Inflammatory macrophage treated with lipopolysaccharide for 1 hour (primary cell): ENCODE measurements around the gene SVOPL.
"Not testable (repeated sequence)": the region's sequence is repeated elsewhere in the genome, so short reads cannot be mapped to it uniquely, and the experiment has no call there.

ENCODE experiments used
- DNase-seq, 2 donors: peaks; one replicate each; pipeline ENCODE4 v3.0.0-alpha.2; 2020 to 2022

Gene SVOPL

DNA sequence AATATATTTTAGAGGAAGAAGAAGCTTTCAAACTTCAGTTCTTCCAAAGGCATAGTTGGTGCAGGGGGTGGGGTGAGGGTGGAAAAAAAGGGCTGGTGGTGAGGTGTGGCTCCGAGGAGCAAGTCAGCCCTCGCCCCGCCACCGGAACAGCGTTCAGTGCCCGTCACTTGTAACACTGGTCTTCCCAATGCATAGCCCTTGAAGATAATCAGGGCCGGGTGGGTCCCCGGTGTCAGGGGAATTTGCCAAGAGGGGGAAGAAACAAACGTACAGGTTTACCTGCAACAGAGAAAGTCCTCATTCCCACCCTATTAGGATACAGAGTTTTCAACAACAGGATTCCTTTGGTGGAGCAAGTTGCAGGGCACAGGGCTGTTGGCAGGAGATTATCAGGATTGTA lies 1.5 kb downstream of the SVOPL start:
- DNase-seq: no peak

DNA sequence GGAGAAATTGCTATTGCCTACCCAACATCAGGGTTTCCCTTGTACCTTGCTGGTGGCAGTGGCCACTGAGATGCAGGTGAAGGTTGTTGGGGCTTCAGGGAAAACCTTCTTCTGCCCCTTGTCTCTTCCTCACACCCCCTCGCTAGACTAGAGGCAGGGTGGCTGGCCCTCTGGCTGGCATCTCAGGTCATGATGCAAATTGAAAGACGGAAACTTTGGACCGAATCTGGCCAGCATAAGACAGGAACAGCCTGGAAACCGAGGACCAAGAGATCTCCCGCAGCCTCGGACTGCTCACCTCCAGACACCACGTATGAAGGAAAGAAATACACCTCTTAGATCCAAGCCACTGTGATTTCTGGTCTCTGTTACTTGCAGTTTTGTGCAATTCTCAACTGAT lies 2.9 kb downstream of the SVOPL start:
- DNase-seq: no peak

DNA sequence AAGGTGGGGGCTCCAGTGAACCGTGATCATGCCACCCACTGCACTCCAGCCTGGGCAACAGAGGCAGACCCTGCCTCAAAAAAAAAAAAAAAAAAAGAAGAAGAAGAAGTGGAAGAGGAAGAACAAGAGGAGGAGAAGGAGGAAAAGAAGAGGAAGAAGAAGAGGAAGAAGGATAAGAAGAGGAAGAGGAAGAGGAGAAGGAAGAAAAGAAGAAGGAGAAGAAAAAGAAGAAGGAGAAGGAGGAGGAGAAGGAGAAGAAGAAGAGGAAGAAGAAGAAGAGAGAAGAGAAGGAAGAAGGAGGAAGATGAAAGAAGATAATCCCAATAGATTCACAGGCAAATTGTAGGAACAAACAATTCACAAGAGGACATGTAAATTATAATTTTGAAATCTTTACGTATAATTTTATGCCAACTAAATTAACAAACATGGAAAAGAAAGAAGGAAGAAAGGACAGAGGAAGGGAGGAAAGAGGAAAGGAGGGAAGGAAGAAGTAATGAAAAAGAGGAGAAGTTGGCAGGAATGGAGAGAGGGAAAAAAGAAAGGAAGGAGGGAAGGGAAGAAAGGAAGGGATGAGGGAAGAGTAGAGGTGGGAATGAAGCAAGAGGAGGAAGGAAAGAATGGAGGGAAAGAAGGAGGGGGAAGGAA lies 3.5 kb downstream of the SVOPL start:
- no peak for DNase-seq

DNA sequence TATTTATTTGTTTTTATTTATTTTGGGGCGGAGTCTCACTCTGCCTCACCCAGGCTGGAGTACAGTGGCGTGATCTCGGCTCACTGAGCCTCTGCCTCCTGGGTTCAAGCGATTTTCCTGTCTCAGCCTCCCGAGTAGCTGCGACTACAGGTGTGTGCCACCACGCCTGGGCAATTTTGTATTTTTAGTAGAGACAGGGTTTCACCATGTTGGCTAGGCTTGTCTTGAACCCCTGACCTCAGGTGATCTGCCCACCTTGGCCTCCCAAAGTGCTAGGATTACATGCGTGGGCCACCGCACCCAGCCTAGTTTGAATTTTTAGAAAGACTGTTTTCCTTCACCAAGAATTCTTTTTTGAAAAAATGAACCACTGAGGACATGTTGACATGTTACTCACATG lies 5.4 kb downstream of the SVOPL start:
- not testable (repeated sequence) for DNase-seq

DNA sequence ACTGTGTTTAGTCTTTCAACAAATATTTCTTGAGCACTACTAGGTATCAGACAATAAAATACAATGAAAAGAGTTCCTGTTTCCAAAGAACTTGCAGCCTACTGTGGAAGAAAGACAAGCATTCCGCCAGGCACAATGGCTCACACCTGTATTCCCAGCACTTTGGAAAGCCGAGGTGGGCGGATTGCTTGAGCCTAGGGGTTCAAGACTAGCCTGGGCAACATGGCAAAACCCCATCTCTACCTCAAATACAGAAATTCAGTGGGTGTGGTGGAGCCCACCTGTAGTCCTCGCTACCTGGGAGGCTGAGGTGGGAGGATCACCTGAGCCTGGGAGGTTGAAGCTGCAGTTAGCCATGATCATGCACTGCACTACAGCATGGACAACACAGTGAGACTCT lies 6.1 kb downstream of the SVOPL start:
- DNase-seq: no peak

DNA sequence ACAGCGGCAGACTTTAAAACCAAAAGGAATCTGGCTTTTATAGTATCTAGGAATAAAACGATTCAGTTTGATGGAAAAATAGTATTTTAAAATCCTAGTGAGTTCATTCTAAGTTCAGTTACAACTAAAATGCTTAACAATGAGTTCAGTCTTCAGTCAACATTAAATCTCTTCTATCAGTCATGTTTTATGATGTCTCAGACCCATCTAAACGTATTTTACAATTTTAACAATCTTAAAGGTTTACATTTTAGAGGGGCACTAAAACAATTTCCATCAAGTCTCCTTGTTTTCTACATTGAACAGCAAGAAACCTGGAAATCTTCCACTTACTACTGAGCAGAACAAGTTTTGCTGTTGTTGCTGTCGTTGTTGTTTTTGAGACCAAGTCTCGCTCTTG lies 10.0 kb downstream of the SVOPL start:
- DNase-seq: no peak

DNA sequence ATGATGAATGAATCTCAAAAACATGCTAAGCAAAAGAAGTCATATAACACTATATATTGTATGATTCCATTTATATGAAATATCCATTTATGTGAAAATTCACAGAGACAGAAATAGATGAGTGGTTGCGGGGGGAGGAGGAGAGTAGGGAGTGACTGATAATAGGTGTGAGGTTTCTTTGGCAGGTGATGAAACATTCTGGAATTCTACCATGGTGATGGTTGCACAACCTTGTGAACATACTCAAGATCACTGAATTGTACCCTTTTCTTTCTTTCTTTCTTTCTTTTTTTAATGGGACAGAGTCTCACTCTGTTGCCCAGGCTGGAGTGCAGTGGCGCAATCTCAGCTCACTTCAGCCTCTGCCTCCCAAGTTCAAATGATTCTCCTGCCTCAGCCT lies 10.7 kb downstream of the SVOPL start:
- DNase-seq: no peak

DNA sequence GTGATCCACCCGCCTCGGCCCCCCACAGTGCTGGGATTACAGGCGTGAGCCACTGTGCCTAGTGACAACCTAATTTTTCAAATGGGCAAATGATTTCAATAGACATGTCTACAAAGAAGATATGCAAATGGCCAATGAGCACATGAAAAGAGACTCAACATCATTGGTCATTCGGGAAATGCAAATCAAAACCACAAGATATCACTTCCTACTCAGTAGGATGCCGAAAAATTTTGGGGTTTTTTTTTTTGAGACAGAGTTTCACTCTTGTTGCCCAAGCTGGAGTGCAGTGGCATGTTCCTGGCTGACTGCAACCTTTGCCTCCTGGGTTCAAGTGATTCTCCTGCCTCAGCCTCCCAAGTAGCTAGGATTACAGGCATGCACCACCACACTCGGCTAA lies 13.1 kb downstream of the SVOPL start:
- DNase-seq: peak in 1 of 2 donors; percentile 10

DNA sequence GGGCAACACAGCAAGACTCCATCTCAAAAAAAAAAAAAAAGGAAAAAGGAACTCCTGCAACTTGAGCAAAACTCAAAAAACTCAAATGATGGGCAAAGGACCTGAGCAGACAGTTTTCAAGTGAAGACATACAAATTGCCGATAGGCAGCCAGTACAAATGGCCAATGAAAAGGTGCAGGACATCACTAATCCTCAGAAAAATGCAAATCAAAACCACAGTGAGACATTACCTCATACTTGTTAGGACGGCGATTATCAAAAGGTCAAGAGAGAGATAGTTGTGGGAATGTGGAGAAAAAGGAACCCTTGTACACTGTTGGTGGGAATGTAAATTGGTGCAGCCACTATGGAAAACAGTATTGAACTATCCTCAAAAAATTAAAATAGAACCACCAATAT lies 16.8 kb downstream of the SVOPL start:
- no peak for DNase-seq

DNA sequence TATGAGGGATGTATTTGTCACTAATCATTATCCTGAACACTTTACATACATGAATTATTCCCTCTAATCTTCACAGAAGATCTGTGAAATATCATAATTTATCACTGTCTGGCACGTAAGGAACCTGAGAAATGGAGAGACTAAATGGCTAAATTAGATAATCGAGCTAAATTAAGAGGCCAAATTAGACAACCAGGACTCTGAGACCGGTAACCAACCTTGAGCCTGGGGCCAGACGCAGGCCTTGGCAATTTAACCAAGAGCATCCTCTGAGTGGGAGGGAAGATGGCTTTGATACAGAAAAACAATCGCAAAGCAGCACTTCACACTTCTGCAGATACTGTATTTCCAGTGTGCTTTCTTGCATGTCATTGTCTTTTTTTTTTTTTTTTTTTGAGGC lies 21.4 kb downstream of the SVOPL start:
- DNase-seq: no peak

DNA sequence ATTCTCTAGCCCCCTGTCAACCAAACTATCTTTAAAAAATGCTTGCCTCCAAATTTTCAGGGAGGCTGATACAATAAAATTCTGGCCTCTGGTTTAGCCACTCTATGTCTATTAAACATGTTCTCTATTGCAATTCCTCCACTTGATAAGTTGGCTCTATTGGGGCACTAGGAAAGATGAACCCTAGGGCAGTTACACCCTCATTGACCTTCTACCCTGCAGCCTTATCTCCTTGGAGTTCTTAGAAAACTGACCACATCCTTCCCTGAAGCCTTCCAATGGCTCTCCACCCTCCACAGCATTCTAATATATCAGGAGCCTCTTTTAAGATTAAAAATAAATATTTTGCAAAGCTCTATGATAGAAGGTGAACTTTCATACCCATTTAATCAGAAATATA lies 30.6 kb downstream of the SVOPL start:
- no peak for DNase-seq

DNA sequence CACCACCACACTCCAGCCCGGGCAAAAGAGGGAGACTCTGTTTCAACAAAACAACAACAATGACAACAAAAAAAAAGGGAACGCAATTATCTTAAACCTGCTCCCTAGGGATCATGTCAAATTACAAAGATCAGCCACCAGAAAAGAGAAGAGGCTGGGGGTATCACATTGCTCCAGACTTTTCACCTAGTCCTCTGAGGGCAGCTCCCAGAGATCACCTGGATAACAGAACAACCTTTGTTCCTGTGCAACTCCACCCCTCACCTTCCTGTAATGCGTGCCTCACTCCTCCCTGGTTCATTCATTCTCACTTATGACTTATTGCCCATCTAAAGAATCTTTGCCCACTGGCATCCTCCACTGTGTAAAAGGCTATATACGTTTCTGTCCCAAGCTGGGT lies 31.8 kb downstream of the SVOPL start:
- DNase-seq: no peak

DNA sequence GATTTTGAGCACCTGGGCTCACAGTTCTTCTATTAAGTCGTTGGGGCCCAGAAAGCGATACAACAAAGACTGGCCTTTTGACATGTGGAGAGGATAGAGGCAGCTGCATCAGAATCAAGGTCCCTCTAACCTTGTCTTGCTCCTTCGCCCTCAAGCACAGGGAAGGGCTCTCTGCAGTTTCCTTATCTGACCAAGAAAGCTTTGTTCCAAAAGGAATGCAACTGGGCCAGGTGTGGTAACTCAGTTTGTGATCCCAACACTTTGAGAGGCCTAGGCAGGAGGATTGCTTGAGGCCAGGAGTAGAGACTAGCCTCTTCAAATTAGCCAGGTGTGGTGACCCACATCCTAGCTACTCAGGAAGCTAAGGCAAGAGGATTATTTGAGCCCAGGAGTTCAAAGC lies 32.2 kb downstream of the SVOPL start:
- no peak for DNase-seq

DNA sequence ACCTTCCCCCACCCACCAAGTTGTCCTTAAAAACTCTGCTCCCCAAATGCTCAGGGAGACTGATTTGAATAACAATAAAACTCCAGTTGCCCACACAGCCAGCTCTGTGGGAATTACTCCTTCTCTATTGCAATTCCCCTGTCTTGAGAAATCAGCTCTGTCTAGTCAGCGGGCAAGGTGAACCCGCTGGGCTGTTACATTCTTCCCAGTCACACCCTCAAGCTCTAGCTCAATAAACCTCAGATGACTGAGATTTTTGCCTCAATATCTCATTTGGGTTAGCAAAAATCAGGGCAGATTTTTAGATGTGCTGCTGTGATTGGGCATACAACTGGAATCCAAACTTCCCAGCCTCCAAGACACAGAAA lies 32.9 kb downstream of the SVOPL start:
- DNase-seq: peak in 1 of 2 donors; percentile 3

DNA sequence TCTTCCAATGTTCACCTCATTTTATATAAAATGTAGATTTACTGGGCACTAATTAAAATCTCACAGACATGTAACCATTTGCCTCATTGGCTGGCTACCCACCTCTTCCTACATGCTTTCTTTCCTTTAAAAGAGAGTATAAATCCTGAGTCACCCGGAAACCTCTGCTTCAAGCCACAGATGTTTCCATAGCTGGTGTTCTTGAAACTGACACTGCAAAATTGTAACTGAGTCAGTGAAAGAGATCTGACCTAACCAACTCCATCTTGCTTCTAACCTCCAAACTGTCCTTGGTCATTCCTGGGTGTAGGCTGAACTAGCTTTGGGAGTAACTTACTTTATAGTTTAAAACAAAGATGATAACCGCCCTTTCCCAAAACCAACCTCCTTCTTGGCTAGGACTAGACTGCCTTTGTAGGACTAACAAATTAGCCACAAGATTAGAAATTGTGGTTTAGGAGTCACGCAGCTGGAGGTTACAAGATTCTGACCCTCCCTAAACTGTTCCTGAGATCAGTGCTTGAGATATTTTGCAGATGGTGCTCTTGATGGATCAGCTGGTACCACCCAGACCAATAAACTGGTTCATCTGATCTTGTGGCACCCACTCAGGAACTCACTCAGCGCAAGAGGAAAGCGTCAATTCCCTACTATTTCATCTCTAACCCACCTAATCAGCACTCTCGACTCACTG lies 33.5 kb downstream of the SVOPL start:
- no peak for DNase-seq

DNA sequence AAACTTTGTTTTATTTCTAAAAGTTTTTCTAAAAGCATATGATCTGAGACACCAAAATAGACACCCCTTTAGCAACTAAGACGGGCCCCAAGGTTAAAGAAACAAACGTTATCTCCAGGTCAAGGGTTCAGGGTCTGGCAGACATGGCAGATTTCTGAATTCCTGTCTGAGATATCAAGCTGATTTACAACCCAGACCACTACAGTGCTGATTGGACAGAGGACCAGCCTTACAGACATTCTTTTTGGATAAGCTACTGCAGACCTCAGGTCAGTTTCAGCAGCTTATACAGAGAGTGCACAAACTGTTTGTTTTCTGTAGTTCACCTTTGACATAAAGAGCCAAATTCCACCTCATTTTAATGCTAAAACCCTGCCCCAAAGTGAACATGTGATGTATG lies 34.8 kb downstream of the SVOPL start:
- no peak for DNase-seq

DNA sequence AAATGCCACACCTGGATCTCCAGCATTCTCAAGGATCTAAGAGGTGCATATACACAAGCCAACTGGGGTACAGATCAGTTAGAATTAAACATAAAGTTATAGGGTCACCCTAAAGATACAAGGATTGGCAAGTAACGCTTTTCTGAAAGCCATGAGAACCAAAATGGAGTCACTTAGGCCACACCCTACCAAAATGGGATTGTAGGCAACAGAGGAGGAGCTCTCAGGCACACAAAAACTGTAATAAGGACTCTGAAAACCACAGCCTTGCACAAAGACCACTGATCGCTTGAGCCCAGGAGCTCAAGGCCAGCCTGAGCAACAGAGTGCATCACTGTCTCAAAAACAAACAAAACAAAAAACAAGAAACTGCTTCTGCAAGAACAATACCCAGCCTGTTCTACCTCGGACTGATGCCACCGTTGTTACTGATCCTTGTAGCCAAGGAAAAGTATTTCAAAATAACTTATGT lies 35.5 kb downstream of the SVOPL start:
- no peak for DNase-seq

DNA sequence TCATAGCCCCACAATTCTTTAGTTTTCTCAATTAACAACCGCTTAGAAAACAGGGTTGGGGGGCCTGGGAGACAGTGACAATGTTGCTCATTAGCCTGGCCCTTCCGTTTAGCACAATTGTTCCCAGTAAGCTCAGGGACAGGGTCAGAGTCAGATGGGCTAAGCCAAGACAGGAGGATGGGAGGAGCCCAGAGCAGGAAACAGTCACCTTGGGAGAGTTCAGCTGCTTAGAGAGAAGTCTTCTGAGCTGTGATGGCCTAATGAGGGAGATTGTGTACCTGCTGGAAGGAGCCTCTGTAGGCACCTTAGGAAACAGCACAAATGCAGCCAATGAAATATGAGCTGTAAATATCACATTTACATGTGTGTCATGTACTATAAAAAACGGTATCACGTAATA lies 35.9 kb downstream of the SVOPL start:
- no peak for DNase-seq

DNA sequence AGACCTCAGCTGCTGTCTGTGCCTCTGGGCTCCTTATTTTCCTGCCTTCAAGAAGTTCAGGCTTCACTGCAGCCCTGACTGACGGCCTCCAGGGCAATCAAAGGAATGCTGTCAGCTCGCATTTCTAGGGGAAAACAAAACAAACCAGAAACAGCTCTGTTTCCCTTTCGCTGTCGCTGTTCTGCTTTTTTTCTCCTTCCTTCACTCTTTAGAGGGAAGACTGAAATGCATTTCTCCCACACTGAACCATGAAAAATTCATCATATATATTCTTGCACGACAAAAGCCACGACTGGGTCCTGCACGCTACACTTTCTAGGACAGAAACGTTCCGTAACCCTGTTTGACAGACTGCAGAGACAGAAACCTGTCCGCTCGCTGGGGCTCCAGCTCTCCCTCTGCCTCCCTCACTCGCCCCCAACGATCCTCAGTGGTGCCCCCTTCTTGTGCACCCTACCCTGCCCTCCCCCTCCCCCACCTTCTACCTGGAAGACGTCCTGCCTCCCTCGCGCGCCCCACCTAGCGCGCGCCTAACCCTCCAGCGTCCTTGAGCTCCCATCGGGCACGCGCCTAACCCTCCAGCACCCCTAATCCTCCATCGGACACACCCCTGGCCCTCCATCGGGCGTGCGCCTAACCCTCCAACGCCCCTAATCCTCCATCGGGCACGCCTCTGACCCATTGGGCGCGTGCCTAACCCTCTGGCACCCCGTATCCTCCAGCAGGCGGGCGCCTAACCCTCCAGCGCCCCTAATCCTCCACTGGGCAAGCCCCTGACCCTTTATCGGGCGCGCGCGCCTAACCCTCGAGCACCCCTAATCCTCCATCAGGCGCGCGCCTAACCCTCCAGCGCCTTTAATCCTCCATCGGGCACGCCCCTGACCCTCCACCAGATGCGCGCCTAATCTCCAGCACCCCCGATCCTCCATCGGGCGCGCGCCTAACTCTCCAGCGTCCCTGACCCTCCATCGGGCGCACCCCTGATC lies 37.1 kb downstream of the SVOPL start:
- DNase-seq: peak in 1 of 2 donors; percentile 3

DNA sequence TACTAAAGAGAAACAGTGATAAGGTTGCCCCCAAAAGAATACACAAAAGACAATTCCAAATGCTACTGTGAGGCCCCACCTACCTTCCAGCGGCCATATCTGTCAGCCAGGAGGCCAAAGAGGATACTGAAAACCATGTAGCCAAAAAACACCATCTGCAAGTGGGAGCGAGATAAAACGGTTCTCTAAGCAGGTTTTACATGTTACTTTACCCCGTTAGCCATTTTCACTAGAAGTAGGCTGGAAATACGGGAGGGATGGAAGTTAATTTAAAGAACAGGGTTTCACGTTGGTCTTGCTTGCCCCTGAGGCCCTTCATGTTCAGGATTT lies 38.2 kb downstream of the SVOPL start:
- no peak for DNase-seq

DNA sequence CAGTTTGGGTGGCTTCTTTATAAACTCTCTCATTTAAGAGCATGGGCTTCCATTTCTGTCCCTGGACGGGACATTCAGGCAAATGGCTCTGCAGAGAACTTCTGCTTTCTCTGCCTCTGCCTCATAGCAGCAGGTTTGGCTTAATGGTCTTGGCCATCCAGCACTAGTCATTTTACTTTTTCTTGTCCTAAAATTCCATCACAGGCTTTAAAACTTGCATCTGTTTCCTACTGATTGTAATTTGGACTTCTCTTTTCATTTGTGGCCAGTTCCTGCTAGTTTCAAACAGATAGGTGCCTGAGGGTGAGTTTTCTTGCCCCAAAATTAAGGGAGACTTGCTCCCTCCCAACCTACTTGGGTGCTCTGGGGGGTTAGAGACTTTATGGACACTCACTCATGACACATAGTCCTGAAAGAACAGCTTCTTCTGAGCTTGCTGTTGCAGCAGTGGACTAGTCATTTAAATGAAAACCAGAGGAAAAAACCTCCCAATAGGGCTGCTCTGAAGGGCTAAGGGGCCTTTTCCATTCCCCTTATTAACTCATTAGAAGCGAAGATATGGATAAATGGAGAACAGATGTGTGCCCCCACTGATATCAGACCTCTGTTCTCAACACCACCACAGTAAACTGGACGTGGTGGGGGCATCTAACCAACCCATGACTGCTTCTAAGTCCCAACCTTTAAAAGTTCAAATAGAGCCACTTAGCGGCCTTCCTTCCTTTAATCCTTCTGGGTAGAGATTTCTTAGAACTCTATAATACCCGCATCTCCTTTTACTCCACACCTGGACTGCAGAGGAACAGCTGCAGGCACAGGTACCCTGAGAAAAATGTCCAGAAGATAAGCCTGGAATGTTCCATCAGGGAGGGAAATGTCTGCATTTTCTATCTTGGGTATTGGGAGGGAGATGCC lies 38.8 kb downstream of the SVOPL start:
- no peak for DNase-seq

DNA sequence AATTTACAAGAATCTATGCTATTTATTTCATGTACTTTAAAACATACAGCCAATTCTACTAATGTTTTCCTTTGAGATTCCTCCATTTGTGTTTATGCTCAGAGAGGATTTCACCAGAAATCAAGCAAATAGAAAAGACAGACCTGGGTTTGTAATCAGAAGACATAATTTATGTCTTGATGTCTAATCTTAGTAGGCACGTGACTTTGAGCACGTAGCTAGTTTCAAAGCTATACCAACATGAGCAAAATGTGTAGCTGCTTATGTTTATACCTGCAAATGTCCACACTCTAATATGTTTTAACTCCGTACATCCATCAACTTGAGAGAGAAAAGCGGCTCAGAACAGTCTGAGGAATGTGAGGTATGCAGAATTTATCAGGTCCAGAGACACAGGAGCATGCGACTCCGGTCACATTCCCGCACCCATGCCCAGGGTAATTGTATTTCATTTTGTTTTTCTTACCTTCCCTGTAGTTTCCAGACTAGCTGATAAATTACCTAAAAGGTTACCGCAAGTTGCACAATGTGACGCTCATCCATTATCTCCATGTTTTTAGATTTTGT lies 40.0 kb downstream of the SVOPL start:
- DNase-seq: no peak
